Fibroblast of lung (primary cell): Measurements from ENCODE around the gene MAP3K3. TPM values are rescaled to one million over a fixed set of nuclear protein-coding genes. Genes with fewer than 3 reads are reported as not detected.
A peak's percentile ranks its signal among the peaks of the same experiment; 100 is the strongest.

Source experiments
- DNase-seq, 2 donors: peaks; one replicate each; pipeline versions ENCODE4 v3.0.0 to v3.0.0-alpha.2; 2010; ENCODE audit warnings: low read depth in 2 of 2
- H2AFZ ChIP-seq: 2 replicates; pipeline ENCODE4 v1.5.1; 2012; ENCODE audit warnings: low read length, control low read depth, inconsistent platforms
- H3K27ac ChIP-seq: 2 replicates; pipeline ENCODE4 v1.5.1; 2011; ENCODE audit warnings: low read length, control low read depth; ENCODE audit not compliant: insufficient read depth
- H3K27me3 ChIP-seq: 2 replicates; pipeline ENCODE4 v1.5.1; 2011; ENCODE audit warnings: mild to moderate bottlenecking, low read length; ENCODE audit not compliant: control insufficient read depth, insufficient read depth
- H3K36me3 ChIP-seq: 2 replicates; pipeline ENCODE4 v1.5.1; 2011; ENCODE audit warnings: low read length; ENCODE audit not compliant: control insufficient read depth, insufficient read depth
- H3K4me1 ChIP-seq: 2 replicates; pipeline ENCODE4 v1.5.1; 2011; ENCODE audit warnings: low read length; ENCODE audit not compliant: control insufficient read depth, insufficient read depth; ENCODE audit errors: extremely low read depth
- H3K4me2 ChIP-seq: 2 replicates; pipeline ENCODE4 v1.5.1; 2011; ENCODE audit warnings: low read length, control low read depth; ENCODE audit not compliant: insufficient read depth; ENCODE audit errors: extremely low read depth
- H3K4me3 ChIP-seq, 4 experiments: fragments of 200-600 bp in 1 of 4; sonication (generic) in 1 of 4; replicated peaks in 1 of 4; 2 replicates each; pipeline ENCODE4 v1.5.1; 2011 to 2016; ENCODE audit warnings: low read length in 4 of 4, low read depth in 3 of 4, mild to moderate bottlenecking in 3 of 4, control low read depth in 2 of 4, inconsistent platforms in 1 of 4, mixed read lengths in 1 of 4; ENCODE audit not compliant: insufficient read depth in 1 of 4; ENCODE audit errors: control extremely low read depth in 1 of 4
- H3K79me2 ChIP-seq: 2 replicates; pipeline ENCODE4 v1.5.1; 2012; ENCODE audit warnings: mild to moderate bottlenecking, low read length, inconsistent platforms; ENCODE audit not compliant: control insufficient read depth, insufficient read depth
- H3K9ac ChIP-seq: 2 replicates; pipeline ENCODE4 v1.5.1; 2011; ENCODE audit warnings: mild to moderate bottlenecking, low read length, control low read depth; ENCODE audit not compliant: insufficient read depth
- H3K9me3 ChIP-seq: 2 replicates; pipeline ENCODE4 v1.5.1; 2012; ENCODE audit warnings: low read depth, low read length; ENCODE audit not compliant: control insufficient read depth, insufficient read depth
- H4K20me1 ChIP-seq: 2 replicates; pipeline ENCODE4 v1.5.1; 2011; ENCODE audit warnings: low read length; ENCODE audit not compliant: control insufficient read depth, insufficient read depth; ENCODE audit errors: extremely low read depth
- EZH2 ChIP-seq: IDR thresholded peaks from 2 replicates; pipeline ENCODE4 v1.5.1; 2012; ENCODE audit warnings: low read length, control low read depth, mild to moderate bottlenecking; ENCODE audit errors: missing control alignments
- polyA plus RNA-seq, 2 donors: library from polyadenylated mRNA; depleted of rRNA in 1 of 2; stranded (reverse) in 1 of 2; unstranded in 1 of 2; fragments of >200 nt; gene quantifications; 2 replicates each; pipeline ENCODE4 v1.2.1, GENCODE V29; 2011 to 2012; ENCODE audit warnings: missing spikeins in 1 of 2
- total RNA-seq: library from RNA; depleted of rRNA; stranded (reverse); fragments of >200 nt; gene quantifications from 2 replicates; pipeline ENCODE4 v1.2.1, GENCODE V29; 2014
- TF ChIP-seq, protein P1 (sequence below), 2 donors: IDR thresholded peaks in 1 of 2; conservative IDR thresholded peaks in 1 of 2; 1 replicate in 1 of 2; 2 replicates in 1 of 2; pipeline ENCODE4 v1.5.1; 2011 to 2012; ENCODE audit warnings: low read length in 2 of 2, control low read depth in 1 of 2, inconsistent platforms in 1 of 2, low read depth in 1 of 2, mild to moderate bottlenecking in 1 of 2

MAP3K3 gene
- total and polyA plus RNA-seq, 2 donors (not counting 1 experiment from before 2014, with no cell fraction given), result 13.8 to 32.0 TPM

DNA sequence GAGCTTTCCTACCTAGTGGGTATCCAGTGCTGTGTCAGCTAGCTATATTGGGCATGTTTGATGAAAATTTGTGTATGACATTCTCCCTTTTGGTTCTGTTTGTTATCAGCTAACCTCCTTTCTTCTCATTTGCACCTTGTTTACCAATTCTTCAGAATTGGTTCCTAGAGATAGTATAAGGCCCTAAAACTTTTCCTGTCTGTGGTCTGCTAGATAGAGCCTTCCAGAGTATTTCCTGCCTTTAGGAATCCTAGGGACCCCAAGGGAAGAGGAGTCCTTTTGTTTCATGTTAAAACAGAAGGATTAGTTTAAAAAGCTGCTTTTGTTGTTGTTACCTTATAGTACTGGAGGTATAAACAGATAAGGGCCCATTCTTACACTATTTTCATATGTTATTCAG lies 11.5 kb downstream of the MAP3K3 start:
- Histone ChIP-seq H4K20me1 (no peaks in the 10 kb centered on the region), H3K4me2 (no peak overlapping the region), H3K9ac (no peak overlapping the region), H3K27ac (no peak overlapping the region), H2AFZ (no peak overlapping the region), H3K9me3 (no peaks in the 10 kb centered on the region), H3K36me3 (peaks cover 4% of the 10 kb centered on the region), H3K4me3 (no peak overlapping the region), H3K79me2 (no peaks in the 10 kb centered on the region), H3K4me1 (no peaks in the 10 kb centered on the region), H3K27me3 (no peaks in the 10 kb centered on the region)
- DNase-seq, result no peak
- no peak for TF ChIP-seq EZH2
- TF ChIP-seq, protein P1, sequence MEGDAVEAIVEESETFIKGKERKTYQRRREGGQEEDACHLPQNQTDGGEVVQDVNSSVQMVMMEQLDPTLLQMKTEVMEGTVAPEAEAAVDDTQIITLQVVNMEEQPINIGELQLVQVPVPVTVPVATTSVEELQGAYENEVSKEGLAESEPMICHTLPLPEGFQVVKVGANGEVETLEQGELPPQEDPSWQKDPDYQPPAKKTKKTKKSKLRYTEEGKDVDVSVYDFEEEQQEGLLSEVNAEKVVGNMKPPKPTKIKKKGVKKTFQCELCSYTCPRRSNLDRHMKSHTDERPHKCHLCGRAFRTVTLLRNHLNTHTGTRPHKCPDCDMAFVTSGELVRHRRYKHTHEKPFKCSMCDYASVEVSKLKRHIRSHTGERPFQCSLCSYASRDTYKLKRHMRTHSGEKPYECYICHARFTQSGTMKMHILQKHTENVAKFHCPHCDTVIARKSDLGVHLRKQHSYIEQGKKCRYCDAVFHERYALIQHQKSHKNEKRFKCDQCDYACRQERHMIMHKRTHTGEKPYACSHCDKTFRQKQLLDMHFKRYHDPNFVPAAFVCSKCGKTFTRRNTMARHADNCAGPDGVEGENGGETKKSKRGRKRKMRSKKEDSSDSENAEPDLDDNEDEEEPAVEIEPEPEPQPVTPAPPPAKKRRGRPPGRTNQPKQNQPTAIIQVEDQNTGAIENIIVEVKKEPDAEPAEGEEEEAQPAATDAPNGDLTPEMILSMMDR (conservative IDR thresholded peaks at IDR 0.05 in 1 of 2, IDR thresholded peaks at IDR 0.05 in 1 of 2; ENCODE audit: low read depth in 1 of 2, low read length in 2 of 2), result no peak

DNA sequence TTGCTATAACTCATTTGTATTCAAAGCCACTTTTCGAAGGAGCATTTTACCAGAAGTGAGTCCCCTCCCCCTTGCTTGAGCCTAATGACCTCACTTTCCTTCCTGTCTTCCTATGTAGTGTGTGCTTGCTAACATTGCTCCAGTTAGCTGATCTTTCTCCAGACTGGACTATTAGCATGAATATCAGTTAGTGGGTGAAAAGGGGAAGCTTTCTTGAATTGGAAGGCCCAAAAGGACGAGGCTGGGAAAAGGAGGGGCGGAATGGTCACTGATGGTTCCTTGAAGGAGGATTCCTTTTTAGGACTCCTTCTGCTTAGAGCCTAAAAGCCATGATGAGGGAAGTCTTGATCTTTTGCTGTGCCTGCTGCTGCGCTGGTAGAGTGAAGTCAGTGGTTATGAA lies 11.9 kb downstream of the MAP3K3 start:
- TF ChIP-seq EZH2, result no peak
- TF ChIP-seq, protein P1 (conservative IDR thresholded peaks at IDR 0.05 in 1 of 2, IDR thresholded peaks at IDR 0.05 in 1 of 2; ENCODE audit: low read depth in 1 of 2, low read length in 2 of 2), result no peak
- H3K4me2 ChIP-seq, result no peak overlapping the region
- no peak overlapping the region for H3K4me3 ChIP-seq
- H3K4me1 ChIP-seq, result no peaks in the 10 kb centered on the region
- H4K20me1 ChIP-seq, result no peaks in the 10 kb centered on the region
- H2AFZ ChIP-seq, result no peak overlapping the region
- no peaks in the 10 kb centered on the region for H3K27me3 ChIP-seq
- no peaks in the 10 kb centered on the region for H3K9me3 ChIP-seq
- no peak overlapping the region for H3K9ac ChIP-seq
- DNase-seq, result peak in 1 of 2 donors; percentile 10
- no peaks in the 10 kb centered on the region for H3K79me2 ChIP-seq
- H3K27ac ChIP-seq, result no peak overlapping the region
- peaks cover 4% of the 10 kb centered on the region for H3K36me3 ChIP-seq

DNA sequence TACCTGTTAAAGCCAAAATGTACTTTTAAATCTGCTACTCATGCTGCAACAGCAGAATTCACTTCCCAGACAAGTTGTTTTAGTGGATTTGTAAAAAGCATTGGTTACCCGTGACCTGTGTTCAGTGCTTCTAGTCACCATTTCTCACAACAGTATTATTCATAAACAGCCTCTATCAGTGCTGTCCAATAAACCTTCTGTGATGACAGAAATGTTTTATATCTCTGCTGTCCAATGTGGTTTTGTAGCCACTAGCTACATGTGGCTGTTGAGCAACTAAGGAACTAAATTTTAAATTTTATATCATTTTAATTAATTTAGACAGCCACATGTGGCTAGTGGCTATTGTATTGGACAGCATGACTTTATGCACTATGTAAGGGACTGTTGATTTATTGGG lies 12.6 kb downstream of the MAP3K3 start:
- H3K4me1 ChIP-seq, result no peaks in the 10 kb centered on the region
- no peak overlapping the region for H3K27ac ChIP-seq
- peaks cover 4% of the 10 kb centered on the region for H3K36me3 ChIP-seq
- no peak for DNase-seq
- H3K79me2 ChIP-seq, result no peaks in the 10 kb centered on the region
- TF ChIP-seq, protein P1 (conservative IDR thresholded peaks at IDR 0.05 in 1 of 2, IDR thresholded peaks at IDR 0.05 in 1 of 2; ENCODE audit: low read depth in 1 of 2, low read length in 2 of 2), result no peak
- no peak for TF ChIP-seq EZH2
- H4K20me1 ChIP-seq, result no peaks in the 10 kb centered on the region
- H3K4me3 ChIP-seq, result no peak overlapping the region
- H3K9ac ChIP-seq, result no peak overlapping the region
- no peak overlapping the region for H3K4me2 ChIP-seq
- H3K27me3 ChIP-seq, result no peaks in the 10 kb centered on the region
- H3K9me3 ChIP-seq, result no peaks in the 10 kb centered on the region
- no peak overlapping the region for H2AFZ ChIP-seq
